Fibroblast of lung (primary cell): ENCODE data around the gene OR4D11.

ENCODE experiments used
- EZH2 ChIP-seq: IDR thresholded peaks from 2 replicates; pipeline ENCODE4 v1.5.1; 2012; ENCODE audit warnings: low read length, control low read depth, mild to moderate bottlenecking; ENCODE audit errors: missing control alignments
- TF ChIP-seq, protein P1 (sequence below), 2 donors: IDR thresholded peaks in 1 of 2; conservative IDR thresholded peaks in 1 of 2; 1 replicate in 1 of 2; 2 replicates in 1 of 2; pipeline ENCODE4 v1.5.1; 2011 to 2012; ENCODE audit warnings: low read length in 2 of 2, control low read depth in 1 of 2, inconsistent platforms in 1 of 2, low read depth in 1 of 2, mild to moderate bottlenecking in 1 of 2

- no peak for TF ChIP-seq EZH2
- TF ChIP-seq, protein P1, sequence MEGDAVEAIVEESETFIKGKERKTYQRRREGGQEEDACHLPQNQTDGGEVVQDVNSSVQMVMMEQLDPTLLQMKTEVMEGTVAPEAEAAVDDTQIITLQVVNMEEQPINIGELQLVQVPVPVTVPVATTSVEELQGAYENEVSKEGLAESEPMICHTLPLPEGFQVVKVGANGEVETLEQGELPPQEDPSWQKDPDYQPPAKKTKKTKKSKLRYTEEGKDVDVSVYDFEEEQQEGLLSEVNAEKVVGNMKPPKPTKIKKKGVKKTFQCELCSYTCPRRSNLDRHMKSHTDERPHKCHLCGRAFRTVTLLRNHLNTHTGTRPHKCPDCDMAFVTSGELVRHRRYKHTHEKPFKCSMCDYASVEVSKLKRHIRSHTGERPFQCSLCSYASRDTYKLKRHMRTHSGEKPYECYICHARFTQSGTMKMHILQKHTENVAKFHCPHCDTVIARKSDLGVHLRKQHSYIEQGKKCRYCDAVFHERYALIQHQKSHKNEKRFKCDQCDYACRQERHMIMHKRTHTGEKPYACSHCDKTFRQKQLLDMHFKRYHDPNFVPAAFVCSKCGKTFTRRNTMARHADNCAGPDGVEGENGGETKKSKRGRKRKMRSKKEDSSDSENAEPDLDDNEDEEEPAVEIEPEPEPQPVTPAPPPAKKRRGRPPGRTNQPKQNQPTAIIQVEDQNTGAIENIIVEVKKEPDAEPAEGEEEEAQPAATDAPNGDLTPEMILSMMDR (conservative IDR thresholded peaks at IDR 0.05 in 1 of 2, IDR thresholded peaks at IDR 0.05 in 1 of 2; ENCODE audit: low read depth in 1 of 2, low read length in 2 of 2): no peak
These were observed 46.7 kb upstream of the OR4D11 start, which contains the start of gene OR4D6 for GRCh38 chr11:59456661-59457060.
